ENCODE results near the gene PSG4.
"Not testable (repeated sequence)": the region's sequence is repeated elsewhere in the genome, so short reads cannot be mapped to it uniquely, and the experiment has no call there.

The PSG4 gene

GRCh38 chr19:43205471-43206105, at the start of gene PSG4:
PSG4 (minus strand) TSS chr19:43205638; CDS start chr19:43205536, 102 bp downstream.
- DNase-seq = not testable (repeated sequence)

- not testable (repeated sequence) for DNase-seq
These were observed 46.0 kb upstream of the PSG4 start for GRCh38 chr19:43251428-43251827.

GRCh38 chr19:43250296-43250695, 44.9 kb upstream of the PSG4 start:
- not testable (repeated sequence) for DNase-seq

GRCh38 chr19:43248635-43249002, 43.2 kb upstream of the PSG4 start:
- DNase-seq = not testable (repeated sequence)

GRCh38 chr19:43247243-43247880, 41.9 kb upstream of the PSG4 start:
- DNase-seq = not testable (repeated sequence)

- DNase-seq = not testable (repeated sequence)
These were observed 40.4 kb upstream of the PSG4 start for GRCh38 chr19:43245848-43246247.

GRCh38 chr19:43242211-43242610, 36.8 kb upstream of the PSG4 start:
- not testable (repeated sequence) for DNase-seq

- DNase-seq = not testable (repeated sequence)
These were observed 32.8 kb upstream of the PSG4 start for GRCh38 chr19:43238213-43238612.

GRCh38 chr19:43235686-43236085, 30.2 kb upstream of the PSG4 start:
- DNase-seq = not testable (repeated sequence)

GRCh38 chr19:43229315-43229714, 23.9 kb upstream of the PSG4 start:
- no peak for DNase-seq

- not testable (repeated sequence) for DNase-seq
These were observed 23.3 kb upstream of the PSG4 start for GRCh38 chr19:43228730-43229129.

- DNase-seq = not testable (repeated sequence)
These were observed 21.5 kb upstream of the PSG4 start for GRCh38 chr19:43226986-43227385.

GRCh38 chr19:43224855-43225253, 19.4 kb upstream of the PSG4 start:
- no peak for DNase-seq

GRCh38 chr19:43224201-43224854, 18.9 kb upstream of the PSG4 start:
- not testable (repeated sequence) for DNase-seq

- DNase-seq = not testable (repeated sequence)
These were observed 16.5 kb upstream of the PSG4 start for GRCh38 chr19:43221891-43222290.

GRCh38 chr19:43219136-43219535, 13.7 kb upstream of the PSG4 start:
- DNase-seq = not testable (repeated sequence)

GRCh38 chr19:43215881-43216280, 10.4 kb upstream of the PSG4 start:
- not testable (repeated sequence) for DNase-seq

- DNase-seq = no peak
These were observed 2.6 kb upstream of the PSG4 start for GRCh38 chr19:43207991-43208390.

GRCh38 chr19:43207174-43207573, 1.7 kb upstream of the PSG4 start:
- not testable (repeated sequence) for DNase-seq

- DNase-seq = not testable (repeated sequence)
These were observed 1.8 kb downstream of the PSG4 start for GRCh38 chr19:43203611-43204010.

- DNase-seq = not testable (repeated sequence)
These were observed 3.5 kb downstream of the PSG4 start for GRCh38 chr19:43201891-43202290.

GRCh38 chr19:43201337-43201801, 4.1 kb downstream of the PSG4 start:
- not testable (repeated sequence) for DNase-seq

- DNase-seq = not testable (repeated sequence)
These were observed 6.6 kb downstream of the PSG4 start for GRCh38 chr19:43198686-43199419.
